Activated naive CD8-positive, alpha-beta T cell treated with anti-CD3 and anti-CD28 coated beads, Interleukin-2, amount 50 U/mL, for 16 hours (primary cell): ENCODE measurements around the gene CLK4.

Source experiments
- DNase-seq: peaks from one replicate; pipeline ENCODE4 v3.0.0-alpha.2; 2020; ENCODE audit warnings: low read depth, low spot score

Gene CLK4

GRCh38 chr5:178554311-178554710 is 72.5 kb downstream of the CLK4 start:
- DNase-seq = no peak

DNA sequence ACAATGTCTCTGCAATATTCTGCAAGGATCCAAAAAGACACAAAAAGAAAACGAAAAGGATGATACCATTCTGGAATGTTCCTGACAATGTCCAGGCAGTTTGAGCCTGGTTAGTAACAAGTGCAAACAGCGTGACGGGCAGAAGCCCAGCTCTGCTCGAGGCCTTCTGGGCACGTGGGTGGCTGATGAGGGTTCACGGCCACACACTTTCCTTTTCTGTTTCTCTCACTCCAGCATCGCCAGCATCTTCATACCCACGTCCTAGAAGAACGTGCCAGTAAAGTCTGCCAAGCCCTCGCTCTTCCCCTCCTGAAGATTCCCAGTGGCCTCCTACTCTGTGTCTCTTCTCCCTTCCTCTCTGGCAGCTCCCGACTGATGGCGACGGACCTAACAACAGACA is 73.3 kb downstream of the CLK4 start:
- no peak for DNase-seq
